PFSK-1 (cell line): ENCODE results near the gene ISCA1.

Source experiments
- POLR2AphosphoS5 ChIP-seq: IDR thresholded peaks from 2 replicates; pipeline ENCODE4 v1.6.1; 2012; ENCODE audit warnings: low read depth, mild to moderate bottlenecking, control low read depth, low read length, moderate library complexity
- TAF1 ChIP-seq: IDR thresholded peaks from 2 replicates; pipeline ENCODE4 v1.6.1; 2012; ENCODE audit warnings: low read length, control low read depth, borderline replicate concordance; ENCODE audit not compliant: insufficient read depth
- TF ChIP-seq, protein P1 (sequence below), 2 experiments: IDR thresholded peaks; 2 replicates each; pipeline versions ENCODE4 v1.6.1 to v1.8.0; 2011 to 2012; ENCODE audit warnings: low read depth in 2 of 2, low read length in 2 of 2, control low read depth in 1 of 2, inconsistent platforms in 1 of 2, mild to moderate bottlenecking in 1 of 2, moderate library complexity in 1 of 2; ENCODE audit not compliant: insufficient read depth in 1 of 2

DNA sequence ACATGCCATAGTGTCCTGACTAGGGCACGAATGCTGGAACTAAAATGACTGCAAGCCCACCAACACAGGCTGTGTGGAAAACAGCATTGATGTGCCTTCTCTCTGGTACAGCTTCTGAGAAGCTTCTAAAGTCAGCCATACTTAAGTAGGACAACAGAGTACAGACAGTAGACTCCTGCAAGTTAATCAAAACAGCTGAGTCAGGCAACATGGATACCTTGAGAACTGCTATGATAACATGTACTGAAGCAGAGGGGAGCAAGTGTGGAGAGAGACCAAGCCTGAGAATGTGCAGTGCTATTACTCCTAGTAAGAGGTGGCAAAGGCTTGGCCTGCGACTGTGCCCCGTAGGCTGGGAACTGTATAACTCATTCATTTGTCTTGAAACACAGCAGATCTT lies 2.5 kb downstream of the ISCA1 start:
- no peak for TF ChIP-seq POLR2AphosphoS5
- TF ChIP-seq TAF1 = no peak
- TF ChIP-seq, protein P1, sequence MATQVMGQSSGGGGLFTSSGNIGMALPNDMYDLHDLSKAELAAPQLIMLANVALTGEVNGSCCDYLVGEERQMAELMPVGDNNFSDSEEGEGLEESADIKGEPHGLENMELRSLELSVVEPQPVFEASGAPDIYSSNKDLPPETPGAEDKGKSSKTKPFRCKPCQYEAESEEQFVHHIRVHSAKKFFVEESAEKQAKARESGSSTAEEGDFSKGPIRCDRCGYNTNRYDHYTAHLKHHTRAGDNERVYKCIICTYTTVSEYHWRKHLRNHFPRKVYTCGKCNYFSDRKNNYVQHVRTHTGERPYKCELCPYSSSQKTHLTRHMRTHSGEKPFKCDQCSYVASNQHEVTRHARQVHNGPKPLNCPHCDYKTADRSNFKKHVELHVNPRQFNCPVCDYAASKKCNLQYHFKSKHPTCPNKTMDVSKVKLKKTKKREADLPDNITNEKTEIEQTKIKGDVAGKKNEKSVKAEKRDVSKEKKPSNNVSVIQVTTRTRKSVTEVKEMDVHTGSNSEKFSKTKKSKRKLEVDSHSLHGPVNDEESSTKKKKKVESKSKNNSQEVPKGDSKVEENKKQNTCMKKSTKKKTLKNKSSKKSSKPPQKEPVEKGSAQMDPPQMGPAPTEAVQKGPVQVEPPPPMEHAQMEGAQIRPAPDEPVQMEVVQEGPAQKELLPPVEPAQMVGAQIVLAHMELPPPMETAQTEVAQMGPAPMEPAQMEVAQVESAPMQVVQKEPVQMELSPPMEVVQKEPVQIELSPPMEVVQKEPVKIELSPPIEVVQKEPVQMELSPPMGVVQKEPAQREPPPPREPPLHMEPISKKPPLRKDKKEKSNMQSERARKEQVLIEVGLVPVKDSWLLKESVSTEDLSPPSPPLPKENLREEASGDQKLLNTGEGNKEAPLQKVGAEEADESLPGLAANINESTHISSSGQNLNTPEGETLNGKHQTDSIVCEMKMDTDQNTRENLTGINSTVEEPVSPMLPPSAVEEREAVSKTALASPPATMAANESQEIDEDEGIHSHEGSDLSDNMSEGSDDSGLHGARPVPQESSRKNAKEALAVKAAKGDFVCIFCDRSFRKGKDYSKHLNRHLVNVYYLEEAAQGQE (IDR thresholded peaks at IDR 0.05; ENCODE audit: insufficient read depth in 1 of 2, low read depth in 2 of 2, low read length in 2 of 2) = no peak
